ENCODE data around the gene CACNA1H.
"Not testable (repeated sequence)": the region's sequence is repeated elsewhere in the genome, so short reads cannot be mapped to it uniquely, and the experiment has no call there.

The CACNA1H gene

DNA sequence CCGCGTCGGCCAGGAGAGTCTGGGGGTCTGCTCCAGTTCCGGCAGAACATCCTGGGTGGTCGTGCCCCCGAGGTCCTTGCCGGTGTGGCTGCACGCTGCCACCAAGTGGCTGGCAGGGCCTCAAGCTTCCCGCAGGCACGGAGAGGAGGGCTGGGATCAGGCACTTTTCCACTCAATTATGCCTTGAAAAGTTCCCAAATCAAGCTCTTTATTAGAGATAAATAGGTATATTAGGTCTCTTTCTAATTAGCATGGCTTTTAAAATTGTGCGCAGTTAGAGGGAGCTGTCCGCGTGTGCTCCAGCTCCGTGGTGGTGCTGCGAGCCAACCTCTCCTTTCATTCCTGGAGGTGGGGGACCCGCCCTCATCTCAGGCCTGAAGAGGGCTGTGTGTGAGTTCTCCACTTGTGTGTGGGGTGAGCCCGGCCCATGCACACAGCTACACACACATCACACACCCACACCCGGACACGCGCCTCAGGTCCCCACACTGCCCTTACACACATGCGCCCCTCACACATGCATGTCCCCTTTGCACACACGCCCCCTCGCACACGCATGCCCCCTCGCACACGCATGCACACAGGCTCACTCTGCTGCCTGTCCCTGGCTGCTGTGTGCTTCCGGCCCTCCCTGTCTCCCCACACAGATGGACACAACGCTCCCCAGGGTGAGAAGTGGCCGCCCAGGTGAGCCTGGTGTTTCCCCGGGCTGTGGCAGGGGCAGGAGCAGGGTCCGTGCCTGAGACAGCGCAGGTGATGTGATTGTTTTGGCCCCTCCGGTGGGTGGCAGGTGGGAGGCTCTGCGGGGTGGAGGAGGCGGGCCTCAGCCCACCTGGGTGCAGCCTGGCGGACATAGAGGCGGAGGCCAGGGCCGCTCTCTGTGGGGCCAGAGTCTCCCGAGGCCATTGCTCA lies 28.8 kb downstream of the CACNA1H start:
- Histone ChIP-seq H3K27ac (peak overlapping the region in 2 of 11 experiments; percentile 57 to 69; a peak in 4 of 22 replicates), H3K9me3 (replicated peaks in 1 of 11) (no peaks in the 10 kb centered on the region), H3K9ac (peak overlapping the region in 7 of 11 experiments; percentile 7 to 56 (median 28); a peak in 7 of 22 replicates), H3K4me3 (peak overlapping the region in 4 of 10 experiments; percentile 25 to 46 (median 38); a peak in 5 of 20 replicates), H3K4me2 (peak overlapping the region; percentile 88 to 99 (median 96)), H3K36me3 (no peaks in the 10 kb centered on the region), H4K20me1 (peaks cover 0 to 90% (median 76%) of the 10 kb centered on the region in 11 experiments; a peak in 18 of 22 replicates), H3K27me3 (peaks cover 0 to 26% (median 3%) of the 10 kb centered on the region in 11 experiments; a peak in 10 of 22 replicates), H3K4me1 (peaks cover 32 to 60% (median 42%) of the 10 kb centered on the region in 10 experiments)
- TF ChIP-seq Cebpa-rat (IDR thresholded peaks at IDR 0.05): no peak

DNA sequence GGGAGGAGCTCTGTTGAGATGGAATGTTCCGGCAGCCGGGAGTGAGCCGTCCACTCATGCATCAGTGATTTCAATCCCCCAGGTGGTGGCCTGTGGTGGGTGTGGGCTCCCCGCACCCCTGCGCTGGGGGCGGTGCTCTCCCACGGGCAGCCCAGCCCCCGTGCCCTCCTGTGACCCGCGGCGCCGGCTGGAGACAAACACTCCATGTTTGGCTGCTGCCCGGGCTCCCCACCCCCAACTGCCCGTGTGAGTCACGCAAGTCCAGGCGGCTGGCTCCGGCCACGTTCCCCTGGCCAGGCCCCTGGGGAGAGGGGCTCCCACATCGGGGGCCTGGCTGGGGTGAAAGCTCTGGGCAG lies 29.4 kb downstream of the CACNA1H start:
- Histone ChIP-seq H3K9me3 (replicated peaks in 1 of 11) (no peaks in the 10 kb centered on the region), H3K4me1 (peaks cover 32 to 61% (median 42%) of the 10 kb centered on the region in 10 experiments), H3K4me2 (peak overlapping the region; percentile 88 to 99 (median 96)), H4K20me1 (peaks cover 0 to 90% (median 76%) of the 10 kb centered on the region in 11 experiments; a peak in 19 of 22 replicates), H3K27me3 (peaks cover 0 to 26% (median 3%) of the 10 kb centered on the region in 11 experiments; a peak in 11 of 22 replicates), H3K36me3 (no peaks in the 10 kb centered on the region), H3K9ac (peak overlapping the region in 9 of 11 experiments; percentile 12 to 57 (median 40); a peak in 11 of 22 replicates), H3K27ac (peak overlapping the region in 3 of 11 experiments; percentile 48 to 69 (median 57); a peak in 4 of 22 replicates), H3K4me3 (peak overlapping the region in 7 of 10 experiments; percentile 21 to 47 (median 41); a peak in 12 of 20 replicates)
- no peak for TF ChIP-seq Cebpa-rat (IDR thresholded peaks at IDR 0.05)

GRCh38 chr16:1182950-1183907 lies 30.3 kb downstream of the CACNA1H start:
- Histone ChIP-seq H3K4me3 (peak overlapping the region in 9 of 10 experiments; percentile 32 to 61 (median 46); a peak in 14 of 20 replicates), H3K4me2 (peak overlapping the region; percentile 88 to 99 (median 96)), H3K9ac (peak overlapping the region in 6 of 11 experiments; percentile 11 to 61 (median 52); a peak in 9 of 22 replicates), H3K9me3 (replicated peaks in 1 of 11) (no peaks in the 10 kb centered on the region), H3K4me1 (peaks cover 32 to 70% (median 47%) of the 10 kb centered on the region in 10 experiments), H4K20me1 (peaks cover 0 to 94% (median 82%) of the 10 kb centered on the region in 11 experiments; a peak in 19 of 22 replicates), H3K27ac (peak overlapping the region in 3 of 11 experiments; percentile 48 to 69 (median 57); a peak in 4 of 22 replicates), H3K36me3 (no peaks in the 10 kb centered on the region), H3K27me3 (peaks cover 0 to 29% (median 6%) of the 10 kb centered on the region in 11 experiments; a peak in 11 of 22 replicates)
- TF ChIP-seq Cebpa-rat (IDR thresholded peaks at IDR 0.05): no peak

DNA sequence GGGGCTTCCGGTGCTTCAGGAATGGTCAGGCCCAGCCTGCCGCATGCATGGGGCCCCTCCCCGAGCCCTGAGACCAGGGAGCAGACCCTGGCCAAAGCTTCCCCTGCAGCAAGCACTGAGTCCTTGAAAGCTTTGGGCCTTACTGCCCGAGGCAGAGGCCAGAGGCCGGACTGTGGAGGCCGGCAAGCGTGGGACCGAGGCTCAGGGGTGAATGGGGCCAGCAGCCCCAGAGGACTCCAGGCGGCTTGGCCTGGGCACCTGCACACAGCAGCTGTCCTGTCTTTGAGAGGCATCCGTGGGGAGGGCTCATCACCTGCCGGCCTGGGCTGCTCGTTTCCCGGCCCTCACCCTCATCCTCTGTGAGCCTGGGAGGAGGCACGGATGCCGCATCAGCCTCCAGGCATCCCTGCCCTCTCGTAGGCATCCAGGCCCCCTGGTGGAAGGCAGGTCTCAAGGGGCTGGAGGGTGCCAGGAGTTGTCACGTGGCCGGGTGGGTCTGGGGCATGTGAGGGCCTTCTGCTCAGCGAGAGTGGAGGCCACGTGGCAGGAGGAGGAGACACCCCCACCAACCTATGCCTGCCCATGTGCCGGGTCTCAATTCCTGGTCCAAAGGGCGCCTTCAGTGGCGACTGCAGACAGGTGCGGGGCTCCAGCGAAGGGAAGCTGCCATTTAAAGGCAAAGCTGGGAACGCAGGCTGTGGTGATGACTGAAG lies 31.4 kb downstream of the CACNA1H start:
- Histone ChIP-seq H3K36me3 (no peaks in the 10 kb centered on the region), H3K4me3 (no peak overlapping the region), H3K27me3 (peaks cover 0 to 29% (median 6%) of the 10 kb centered on the region in 11 experiments; a peak in 11 of 22 replicates), H3K9me3 (replicated peaks in 1 of 11) (no peaks in the 10 kb centered on the region), H3K4me1 (peaks cover 32 to 71% (median 57%) of the 10 kb centered on the region in 10 experiments), H4K20me1 (peaks cover 0 to 94% (median 83%) of the 10 kb centered on the region in 11 experiments; a peak in 20 of 22 replicates), H3K9ac (peak overlapping the region in 1 of 11 experiments; percentile 11; a peak in 1 of 22 replicates), H3K27ac (no peak overlapping the region), H3K4me2 (peak overlapping the region; percentile 88 to 99 (median 96))
- no peak for TF ChIP-seq Cebpa-rat (IDR thresholded peaks at IDR 0.05)

- Histone ChIP-seq H3K36me3 (no peaks in the 10 kb centered on the region), H3K27ac (no peak overlapping the region), H3K27me3 (peaks cover 0 to 29% (median 6%) of the 10 kb centered on the region in 11 experiments; a peak in 11 of 22 replicates), H4K20me1 (peaks cover 0 to 94% (median 84%) of the 10 kb centered on the region in 11 experiments; a peak in 20 of 22 replicates), H3K9ac (no peak overlapping the region), H3K4me2 (no peak overlapping the region), H3K4me3 (no peak overlapping the region), H3K4me1 (peaks cover 32 to 77% (median 62%) of the 10 kb centered on the region in 10 experiments), H3K9me3 (replicated peaks in 1 of 11) (no peaks in the 10 kb centered on the region)
- no peak for TF ChIP-seq Cebpa-rat (IDR thresholded peaks at IDR 0.05)
Observed at GRCh38 chr16:1184980-1185379, 32.1 kb downstream of the CACNA1H start.

DNA sequence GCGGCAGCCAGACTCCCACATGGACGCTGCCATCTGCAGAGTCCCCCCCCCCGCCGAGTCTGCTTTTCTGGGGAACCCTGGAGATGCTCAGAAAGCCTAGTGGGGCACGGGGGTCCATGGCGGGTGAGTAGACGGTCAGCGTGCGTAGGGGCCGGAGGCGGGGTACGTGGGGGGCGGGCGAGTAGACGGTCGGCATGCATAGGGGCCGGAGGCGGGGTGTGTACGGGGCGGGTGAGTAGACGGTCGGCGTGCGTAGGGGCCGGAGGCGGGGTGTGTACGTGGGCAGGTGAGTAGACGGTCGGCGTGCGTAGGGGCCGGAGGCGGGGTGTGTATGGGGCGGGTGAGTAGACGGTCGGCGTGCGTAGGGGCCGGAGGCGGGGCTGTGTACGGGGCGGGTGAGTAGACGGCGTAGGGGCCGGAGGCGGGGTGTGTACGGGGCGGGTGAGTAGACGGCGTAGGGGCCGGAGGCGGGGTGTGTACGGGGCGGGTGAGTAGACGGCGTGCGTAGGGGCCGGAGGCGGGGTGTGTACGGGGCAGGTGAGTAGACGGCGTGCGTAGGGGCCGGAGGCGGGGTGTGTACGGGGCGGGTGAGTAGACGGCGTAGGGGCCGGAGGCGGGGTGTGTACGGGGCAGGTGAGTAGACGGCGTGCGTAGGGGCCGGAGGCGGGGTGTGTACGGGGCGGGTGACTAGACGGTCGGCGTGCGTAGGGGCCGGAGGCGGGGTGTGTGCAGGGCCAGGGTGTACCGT lies 32.7 kb downstream of the CACNA1H start:
- H3K27me3 ChIP-seq: peaks cover 0 to 23% (median 6%) of the 10 kb centered on the region in 11 experiments; a peak in 11 of 22 replicates
- H4K20me1 ChIP-seq: peaks cover 0 to 94% (median 85%) of the 10 kb centered on the region in 11 experiments; a peak in 20 of 22 replicates

More for the DNA sequence above, 32.7 kb downstream of the CACNA1H start:
- not testable (repeated sequence) for H3K4me3 ChIP-seq; H3K4me2 ChIP-seq; H3K9ac ChIP-seq; H3K36me3 ChIP-seq; H3K27ac ChIP-seq; H3K9me3 ChIP-seq (replicated peaks in 1 of 11)
- H3K4me1 ChIP-seq: peaks cover 32 to 82% (median 64%) of the 10 kb centered on the region in 10 experiments

Data from BLaER1 treated with 17β-estradiol and CSF1 and Interleukin-3, amounts not matched to agents 10 nM and 100 nM (cell line).